HCT116 (cell line): ENCODE results near the gene PDZD8. TPM values are rescaled to one million over a fixed set of nuclear protein-coding genes. Genes with fewer than 3 reads are reported as not detected.

Experiments
- ATAC-seq: fragments of 200-7000 bp; cut with Tn5 transposase; 2 replicates; pipeline ENCODE4 v1.9.1; 2020; ENCODE audit warnings: mild to moderate bottlenecking, moderate library complexity
- BruUV-seq: library from RNA; stranded (reverse); fragments of 400-500 nt; replicated peaks from 2 replicates; lab custom pipeline; 2021; lab: Mats Ljungman, UMichigan
- CTCF ChIA-PET: fragments of 300-600 bp; sonication (Branson Sonifier 250); formaldehyde crosslinking; loops from one replicate; lab custom pipeline; 2021; ENCODE audit warnings: antibody characterized with exemption; lab: Charles Lee
- POLR2A ChIA-PET: fragments of 300-600, 350-600 bp; sonication (Branson Sonifier 250); formaldehyde crosslinking; loops from one replicate; lab custom pipeline; 2021; ENCODE audit warnings: antibody characterized with exemption; lab: Charles Lee
- RAD21 ChIA-PET, 2 experiments: fragments of 300-600 bp; sonication (Branson Sonifier 250); formaldehyde crosslinking; loops; one replicate each; lab custom pipeline; 2023; ENCODE audit warnings: low total read pairs in 2 of 2; ENCODE audit not compliant: uncharacterized antibody in 2 of 2, unreplicated experiment in 2 of 2, low non-redundant PET in 1 of 2; lab: Charles Lee
- DNase-seq: peaks from one replicate; pipeline ENCODE4 v3.0.0-alpha.2; 2010; ENCODE audit warnings: low read depth, low spot score
- H2AFZ ChIP-seq: fragments of 200-600 bp; shearing (Covaris generic), sonication (generic); 2 replicates; pipeline ENCODE4 v1.6.1; 2017; ENCODE audit warnings: low read depth, mixed run types, mixed read lengths, antibody characterized with exemption, low read length; ENCODE audit not compliant: poor library complexity, severe bottlenecking
- H3K27ac ChIP-seq: 2 replicates; pipeline ENCODE4 v1.5.1; 2012; ENCODE audit warnings: low read depth, low read length
- H3K27me3 ChIP-seq: fragments of 200-600 bp; sonication (generic); 2 replicates; pipeline ENCODE4 v1.6.1; 2016; ENCODE audit warnings: mixed run types, low read length, mixed read lengths; ENCODE audit not compliant: insufficient read depth
- H3K36me3 ChIP-seq, 2 experiments: fragments of 200-500 bp in 1 of 2; fragments of 200-600 bp in 1 of 2; sonication (Bioruptor generic) in 1 of 2; sonication (generic) in 1 of 2; 2 replicates each; pipeline versions ENCODE4 v1.5.1 to v1.6.1; 2014 to 2016; ENCODE audit warnings: low read length in 2 of 2, inconsistent platforms in 1 of 2, mixed read lengths in 1 of 2, mixed run types in 1 of 2; ENCODE audit not compliant: insufficient read depth in 2 of 2, control insufficient read depth in 1 of 2
- H3K4me1 ChIP-seq, 2 experiments: fragments of 200-600 bp in 1 of 2; sonication (generic) in 1 of 2; 2 replicates each; pipeline versions ENCODE4 v1.5.1 to v1.6.1; 2012 to 2017; ENCODE audit warnings: low read length in 2 of 2, inconsistent platforms in 1 of 2, mild to moderate bottlenecking in 1 of 2, mixed read lengths in 1 of 2, mixed run types in 1 of 2, moderate library complexity in 1 of 2; ENCODE audit not compliant: insufficient read depth in 2 of 2, control insufficient read depth in 1 of 2
- H3K4me2 ChIP-seq: fragments of 200-600 bp; sonication (generic); 2 replicates; pipeline ENCODE4 v1.6.1; 2017; ENCODE audit warnings: mixed run types, low read length, mixed read lengths
- H3K4me3 ChIP-seq, 2 experiments: fragments of 200-600 bp in 1 of 2; sonication (generic) in 1 of 2; replicated peaks in 1 of 2; 2 replicates each; pipeline ENCODE4 v1.5.1; 2011 to 2016; ENCODE audit warnings: low read length in 2 of 2, control low read depth in 1 of 2, low read depth in 1 of 2, mild to moderate bottlenecking in 1 of 2, mixed read lengths in 1 of 2, mixed run types in 1 of 2
- H3K79me2 ChIP-seq: fragments of 200-600 bp; sonication (generic); 2 replicates; pipeline ENCODE4 v1.6.1; 2017; ENCODE audit warnings: mild to moderate bottlenecking, mixed run types, low read length, moderate library complexity, mixed read lengths; ENCODE audit not compliant: insufficient read depth
- H3K9ac ChIP-seq: fragments of 200-600 bp; sonication (generic); 2 replicates; pipeline ENCODE4 v1.6.1; 2016; ENCODE audit warnings: low read length, mixed read lengths
- H3K9me2 ChIP-seq: fragments of 200-600 bp; sonication (generic), shearing (Covaris generic); 2 replicates; pipeline ENCODE4 v1.6.1; 2017; ENCODE audit warnings: mixed run types, mild to moderate bottlenecking, moderate library complexity; ENCODE audit not compliant: insufficient read depth
- H3K9me3 ChIP-seq, 2 experiments: fragments of 200-500 bp in 1 of 2; fragments of 200-600 bp in 1 of 2; sonication (Bioruptor generic) in 1 of 2; sonication (generic) in 1 of 2; 2 replicates each; pipeline ENCODE4 v1.6.1; 2014 to 2017; ENCODE audit warnings: low read length in 2 of 2, mixed read lengths in 2 of 2, inconsistent platforms in 1 of 2, low read depth in 1 of 2, mild to moderate bottlenecking in 1 of 2, mixed run types in 1 of 2, moderate library complexity in 1 of 2; ENCODE audit not compliant: control insufficient read depth in 1 of 2, insufficient read depth in 1 of 2
- H4K20me1 ChIP-seq: fragments of 200-600 bp; sonication (generic), shearing (Covaris generic); 2 replicates; pipeline ENCODE4 v1.6.1; 2017; ENCODE audit warnings: mixed run types, mild to moderate bottlenecking, moderate library complexity; ENCODE audit not compliant: insufficient read depth
- CBX3 ChIP-seq: IDR thresholded peaks from 2 replicates; pipeline ENCODE4 v1.6.1; 2012; ENCODE audit warnings: low read depth
- CEBPB ChIP-seq: IDR thresholded peaks from 2 replicates; pipeline ENCODE4 v1.6.1; 2012; ENCODE audit warnings: low read depth
- EGR1 ChIP-seq: IDR thresholded peaks from 2 replicates; pipeline ENCODE4 v1.6.1; 2012; ENCODE audit warnings: low read depth
- ELF1 ChIP-seq: IDR thresholded peaks from 2 replicates; pipeline ENCODE4 v1.6.1; 2012; ENCODE audit warnings: low read depth, borderline replicate concordance
- EZH2 ChIP-seq: fragments of 200-600 bp; sonication (generic); IDR thresholded peaks from 2 replicates; pipeline ENCODE4 v1.6.1; 2017; ENCODE audit warnings: antibody characterized with exemption, mixed run types
- EZH2phosphoT487 ChIP-seq: fragments of 200-600 bp; IDR thresholded peaks from 2 replicates; pipeline ENCODE4 v1.6.1; 2018; ENCODE audit warnings: antibody characterized with exemption, borderline replicate concordance
- MAX ChIP-seq: IDR thresholded peaks from 2 replicates; pipeline ENCODE4 v1.6.1; 2012
- POLR2A ChIP-seq: IDR thresholded peaks from 2 replicates; pipeline ENCODE4 v1.7.0; 2011; ENCODE audit warnings: borderline replicate concordance; ENCODE audit not compliant: insufficient read depth, insufficient read length; ENCODE audit errors: extremely low read depth
- POLR2AphosphoS5 ChIP-seq: IDR thresholded peaks from 2 replicates; pipeline ENCODE4 v1.6.1; 2011; ENCODE audit warnings: mild to moderate bottlenecking, low read depth, low read length, moderate library complexity
- SIN3A ChIP-seq: IDR thresholded peaks from 2 replicates; pipeline ENCODE4 v1.6.1; 2012; ENCODE audit warnings: low read depth
- SP1 ChIP-seq: IDR thresholded peaks from 2 replicates; pipeline ENCODE4 v1.6.1; 2012; ENCODE audit warnings: low read depth
- TCF7L2 ChIP-seq: IDR thresholded peaks from 2 replicates; pipeline ENCODE4 v1.7.0; 2011; ENCODE audit warnings: borderline replicate concordance, inconsistent platforms; ENCODE audit not compliant: insufficient read depth, insufficient read length; ENCODE audit errors: extremely low read depth
- YY1 ChIP-seq: IDR thresholded peaks from 2 replicates; pipeline ENCODE4 v1.6.1; 2011; ENCODE audit warnings: low read length, low read depth, moderate library complexity, mild to moderate bottlenecking; ENCODE audit not compliant: insufficient replicate concordance; ENCODE audit errors: extremely low read depth
- ZFX ChIP-seq: fragments of 450-650 bp; IDR thresholded peaks from 2 replicates; pipeline ENCODE4 v1.6.1; 2017
- ZNF274 ChIP-seq: fragments of 200-500 bp; sonication (Bioruptor generic); IDR thresholded peaks from 2 replicates; pipeline ENCODE4 v1.6.1; 2014; ENCODE audit warnings: mild to moderate bottlenecking, low read depth, low read length, inconsistent platforms
- intact Hi-C: fragments of 100-400 bp; cut with micrococcal nuclease; formaldehyde crosslinking; loops from 2 replicates; pipeline ENCODE4 v1.10.0; 2022
- total RNA-seq: library from RNA; stranded (reverse); gene quantifications from one replicate; pipeline ENCODE4 v1.2.1, GENCODE V29; 2021; ENCODE audit not compliant: unreplicated experiment
- TF ChIP-seq, protein P1 (sequence below): IDR thresholded peaks from 2 replicates; pipeline ENCODE4 v1.6.1; 2011; ENCODE audit warnings: mild to moderate bottlenecking, low read length, moderate library complexity; ENCODE audit not compliant: insufficient replicate concordance; ENCODE audit errors: extremely low read depth
- TF ChIP-seq, protein P2 (sequence below): IDR thresholded peaks from 2 replicates; pipeline ENCODE4 v1.6.1; 2012

Gene PDZD8
- total RNA-seq, 1 experiment from 2014 or later, result 61.7 TPM

- Histone ChIP-seq H3K79me2 (peaks cover 32% of the 10 kb centered on the region), H3K27me3 (no peaks in the 10 kb centered on the region), H2AFZ (no peak overlapping the region), H3K4me2 (no peak overlapping the region), H3K4me1 (no peaks in the 10 kb centered on the region), H3K9me2 (no peaks in the 10 kb centered on the region), H3K36me3 (no peaks in the 10 kb centered on the region), H3K27ac (no peak overlapping the region), H4K20me1 (peaks cover 9% of the 10 kb centered on the region; the same call in 1 of the 2 replicates), H3K9ac (no peak overlapping the region), H3K4me3 (no peak overlapping the region), H3K9me3 (no peaks in the 10 kb centered on the region)
- no peak for ATAC-seq
- POLR2A ChIA-PET, result no interaction called here
- no peak for DNase-seq
- BruUV-seq, result no TSS peak
- CTCF ChIA-PET, result no interaction called here
- no peak for TF ChIP-seq ZFX
- TF ChIP-seq CBX3, result no peak
- TF ChIP-seq YY1, result no peak
- TF ChIP-seq EGR1, result no peak
- no peak for TF ChIP-seq CEBPB
- no peak for TF ChIP-seq MAX
- no peak for TF ChIP-seq POLR2AphosphoS5
- no peak for TF ChIP-seq EZH2
- TF ChIP-seq ELF1, result no peak
- TF ChIP-seq SIN3A, result no peak
- TF ChIP-seq, protein P1, sequence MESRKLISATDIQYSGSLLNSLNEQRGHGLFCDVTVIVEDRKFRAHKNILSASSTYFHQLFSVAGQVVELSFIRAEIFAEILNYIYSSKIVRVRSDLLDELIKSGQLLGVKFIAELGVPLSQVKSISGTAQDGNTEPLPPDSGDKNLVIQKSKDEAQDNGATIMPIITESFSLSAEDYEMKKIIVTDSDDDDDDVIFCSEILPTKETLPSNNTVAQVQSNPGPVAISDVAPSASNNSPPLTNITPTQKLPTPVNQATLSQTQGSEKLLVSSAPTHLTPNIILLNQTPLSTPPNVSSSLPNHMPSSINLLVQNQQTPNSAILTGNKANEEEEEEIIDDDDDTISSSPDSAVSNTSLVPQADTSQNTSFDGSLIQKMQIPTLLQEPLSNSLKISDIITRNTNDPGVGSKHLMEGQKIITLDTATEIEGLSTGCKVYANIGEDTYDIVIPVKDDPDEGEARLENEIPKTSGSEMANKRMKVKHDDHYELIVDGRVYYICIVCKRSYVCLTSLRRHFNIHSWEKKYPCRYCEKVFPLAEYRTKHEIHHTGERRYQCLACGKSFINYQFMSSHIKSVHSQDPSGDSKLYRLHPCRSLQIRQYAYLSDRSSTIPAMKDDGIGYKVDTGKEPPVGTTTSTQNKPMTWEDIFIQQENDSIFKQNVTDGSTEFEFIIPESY, result no peak
- TF ChIP-seq, protein P2, sequence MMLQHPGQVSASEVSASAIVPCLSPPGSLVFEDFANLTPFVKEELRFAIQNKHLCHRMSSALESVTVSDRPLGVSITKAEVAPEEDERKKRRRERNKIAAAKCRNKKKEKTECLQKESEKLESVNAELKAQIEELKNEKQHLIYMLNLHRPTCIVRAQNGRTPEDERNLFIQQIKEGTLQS, result no peak
- no peak for TF ChIP-seq SP1
- TF ChIP-seq POLR2A, result no peak
- no peak for TF ChIP-seq ZNF274
- no peak for TF ChIP-seq TCF7L2
- TF ChIP-seq EZH2phosphoT487, result no peak
- intact Hi-C loops, result no loop called here
- RAD21 ChIA-PET, result no interaction called here
Measured at GRCh38 chr10:117300671-117301070, 74.6 kb downstream of the PDZD8 start.
